ENCODE results near the gene CGN.

- TF ChIP-seq CTCF (IDR thresholded peaks at IDR 0.05; ENCODE audit: low read length) (no peak), EZH2 (IDR thresholded peaks at IDR 0.05; ENCODE audit: borderline replicate concordance, low read length) (no peak)
Measured at GRCh38 chr1:151545542-151545941, 34.4 kb downstream of the CGN start.
